ENCODE measurements around the gene CC2D1A. TPM values are rescaled to one million over a fixed set of nuclear protein-coding genes. Genes with fewer than 3 reads are reported as not detected.

The CC2D1A gene
- total RNA-seq, 2 donors from 2014 or later, result 40.9 to 64.8 TPM

DNA sequence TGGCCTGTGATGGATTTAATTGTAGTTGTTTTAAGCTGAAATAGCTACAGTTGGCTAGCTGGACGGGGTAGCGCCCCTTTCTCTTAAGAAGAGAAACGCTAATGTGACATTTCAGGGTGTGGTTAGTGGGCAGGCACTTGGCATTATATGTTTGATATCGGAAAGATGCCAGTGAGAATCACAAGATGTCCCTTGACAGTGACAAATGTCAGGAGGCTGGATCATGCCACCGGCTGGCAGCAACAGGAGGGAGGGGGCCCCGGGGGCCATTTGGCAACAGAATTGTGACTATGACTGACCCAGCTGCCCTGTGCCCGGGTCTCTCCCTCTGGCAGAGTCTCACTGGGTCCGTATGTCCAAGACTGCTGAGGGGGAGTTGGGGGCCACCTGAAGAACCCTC, 51.0 kb downstream of the CC2D1A start:
- Histone ChIP-seq H3K4me1 (replicated peaks) (peaks cover 6% of the 10 kb centered on the region), H3K36me3 (peaks cover 9 to 12% of the 10 kb centered on the region in 2 donors), H3K4me3 (no peak overlapping the region), H3K9me3 (no peaks in the 10 kb centered on the region), H3K27ac (no peak overlapping the region), H3K27me3 (replicated peaks; ENCODE audit: insufficient read depth) (no peaks in the 10 kb centered on the region)
- WGBS, result 87% methylated on average over 8 of the region's 8 CpGs
- TF ChIP-seq CTCF (IDR thresholded peaks at IDR 0.05) (no peak), POLR2A (IDR thresholded peaks at IDR 0.05) (no peak), POLR2AphosphoS5 (IDR thresholded peaks at IDR 0.05) (no peak)
- intact Hi-C loops (cut with DNase I), result no loop called here
- DNase-seq (ENCODE audit: low spot score), result no peak

DNA sequence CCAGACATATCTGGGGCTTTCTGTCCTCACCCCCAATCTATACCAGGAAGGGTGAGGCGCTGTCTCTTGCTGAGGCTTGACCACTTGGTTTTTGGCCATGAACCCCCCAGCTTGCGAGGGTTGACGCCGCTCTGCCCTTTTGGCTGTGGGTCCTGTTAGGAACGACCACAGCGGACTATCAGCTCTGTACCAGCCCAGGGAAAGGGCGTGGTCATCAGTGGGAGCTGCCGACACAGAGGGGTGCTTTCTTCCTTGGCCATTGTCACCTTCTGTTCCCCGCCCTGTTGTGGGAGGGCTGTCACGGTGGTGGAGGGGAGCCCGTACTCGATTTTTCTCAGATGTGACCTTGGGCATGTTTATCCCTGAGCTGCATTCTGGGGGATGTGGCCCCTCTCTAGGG, 52.0 kb downstream of the CC2D1A start:
- no peak overlapping the region for H3K27ac ChIP-seq
- 82% methylated on average over 12 of the region's 12 CpGs for WGBS

GRCh38 chr19:13959141-13959961, 53.4 kb downstream of the CC2D1A start:
- Histone ChIP-seq H3K27me3 (replicated peaks; ENCODE audit: insufficient read depth) (no peaks in the 10 kb centered on the region), H3K9me3 (no peaks in the 10 kb centered on the region), H3K27ac (no peak overlapping the region), H3K36me3 (peaks cover 9 to 12% of the 10 kb centered on the region in 2 donors), H3K4me1 (replicated peaks) (no peaks in the 10 kb centered on the region), H3K4me3 (no peak overlapping the region)
- TF ChIP-seq CTCF (IDR thresholded peaks at IDR 0.05) (no peak), POLR2A (IDR thresholded peaks at IDR 0.05) (no peak)
- DNase-seq (ENCODE audit: low spot score), result no peak
- intact Hi-C loops (cut with DNase I), result no loop called here
- WGBS, result 86% methylated on average over 39 of the region's 41 CpGs

More for the DNA sequence above, 52.0 kb downstream of the CC2D1A start:
- Histone ChIP-seq H3K4me1 (replicated peaks) (peaks cover 4% of the 10 kb centered on the region), H3K9me3 (no peaks in the 10 kb centered on the region), H3K4me3 (no peak overlapping the region), H3K27me3 (replicated peaks; ENCODE audit: insufficient read depth) (no peaks in the 10 kb centered on the region), H3K36me3 (peaks cover 9 to 12% of the 10 kb centered on the region in 2 donors)
- no peak for DNase-seq (ENCODE audit: low spot score)
- no peak for TF ChIP-seq POLR2A (IDR thresholded peaks at IDR 0.05)
- no peak for TF ChIP-seq CTCF (IDR thresholded peaks at IDR 0.05)
- TF ChIP-seq POLR2AphosphoS5 (IDR thresholded peaks at IDR 0.05), result no peak
- intact Hi-C loops (cut with DNase I), result no loop called here

DNA sequence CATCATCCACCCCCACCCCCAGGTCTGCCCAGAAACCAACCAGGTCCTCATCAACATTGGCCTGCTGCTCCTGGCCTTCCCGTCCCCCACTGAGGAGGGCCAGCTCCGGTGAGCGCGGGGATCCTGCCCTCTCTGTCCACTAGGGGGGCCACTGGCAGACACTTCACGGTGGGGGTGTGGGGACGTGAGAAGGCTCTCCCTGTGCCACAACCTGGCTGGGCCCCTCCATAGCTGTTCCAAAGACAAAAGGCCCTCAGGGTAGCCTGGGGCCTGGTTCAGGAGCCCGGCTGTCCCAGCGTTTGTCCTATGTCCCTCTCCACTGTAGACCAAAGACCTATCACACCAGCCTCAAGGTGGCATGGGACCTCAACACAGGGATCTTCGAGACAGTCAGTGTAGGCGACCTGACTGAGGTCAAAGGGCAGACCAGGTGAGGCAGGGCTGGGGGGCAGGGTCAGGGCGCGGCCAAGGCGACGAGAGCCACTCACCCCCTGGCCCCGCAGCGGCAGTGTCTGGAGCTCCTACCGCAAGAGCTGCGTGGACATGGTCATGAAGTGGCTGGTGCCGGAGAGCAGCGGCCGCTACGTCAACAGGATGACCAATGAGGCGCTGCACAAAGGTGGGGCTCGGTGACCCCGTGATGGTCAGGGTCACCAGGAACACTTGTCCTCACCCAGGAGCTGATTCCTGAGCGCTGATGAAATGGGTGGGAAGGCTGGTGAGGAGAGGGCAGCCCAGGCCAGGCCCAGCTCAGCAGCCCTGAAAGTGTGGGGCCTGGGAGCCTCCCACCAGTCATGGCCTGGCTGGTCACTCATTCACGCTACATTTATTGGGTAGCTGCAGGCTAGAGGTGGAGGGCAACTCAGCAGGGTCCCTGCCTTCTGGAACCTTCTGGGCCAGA, 54.2 kb downstream of the CC2D1A start:
- H3K4me1 ChIP-seq (replicated peaks), result no peaks in the 10 kb centered on the region
- no peaks in the 10 kb centered on the region for H3K9me3 ChIP-seq
- no peak overlapping the region for H3K4me3 ChIP-seq
- H3K36me3 ChIP-seq, result peaks cover 9 to 12% of the 10 kb centered on the region in 2 donors
- intact Hi-C loops (cut with DNase I), result no loop called here
- no peaks in the 10 kb centered on the region for H3K27me3 ChIP-seq (replicated peaks; ENCODE audit: insufficient read depth)
- DNase-seq (ENCODE audit: low spot score), result no peak
- no peak overlapping the region for H3K27ac ChIP-seq
- TF ChIP-seq POLR2A (IDR thresholded peaks at IDR 0.05), result no peak
- TF ChIP-seq CTCF (IDR thresholded peaks at IDR 0.05), result peak in 1 of 4 experiments; percentile 15
- 91% methylated on average over 22 of the region's 27 CpGs for WGBS

Measured in prostate gland (tissue), 2 donors.